ENCODE data around the gene ATAD3B.
"Not testable (repeated sequence)": the region's sequence is repeated elsewhere in the genome, so short reads cannot be mapped to it uniquely, and the experiment has no call there.

The ATAD3B gene

DNA sequence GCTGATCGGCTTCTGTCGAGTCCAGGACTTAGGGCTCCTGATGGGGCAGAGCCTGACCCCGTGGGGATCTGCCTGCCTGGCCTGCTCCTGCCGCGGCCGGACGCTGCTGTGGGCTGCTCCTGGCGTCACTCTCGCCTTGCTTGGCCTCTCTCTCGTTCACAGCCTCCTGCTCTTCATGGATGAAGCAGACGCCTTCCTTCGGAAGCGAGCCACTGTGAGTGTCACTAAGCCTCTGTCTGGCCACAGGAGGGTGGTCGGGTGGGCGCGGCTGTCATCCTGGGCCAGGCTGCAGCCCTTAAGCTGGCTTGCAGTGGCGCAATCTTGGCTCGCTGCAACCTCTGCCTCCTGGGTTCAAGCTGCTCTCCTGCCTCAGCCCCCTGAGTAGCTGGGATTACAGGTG is 16.1 kb downstream of the ATAD3B start:
- no peak overlapping the region for H3K4me3 ChIP-seq
- no peaks in the 10 kb centered on the region for H3K4me1 ChIP-seq
- no peak for DNase-seq (ENCODE audit: low spot score in 2 of 2)
- no peaks in the 10 kb centered on the region for H3K27me3 ChIP-seq (ENCODE audit: low read depth)
- H3K36me3 ChIP-seq (replicated peaks), result peaks cover 77% of the 10 kb centered on the region
- H3K9me3 ChIP-seq, result no peaks in the 10 kb centered on the region
- in situ Hi-C loops (cut with MboI; ENCODE audit: low sequenced_read_pairs), result no loop called here

- Histone ChIP-seq H3K4me3 (no peak overlapping the region), H3K9me3 (no peaks in the 10 kb centered on the region), H3K4me1 (no peaks in the 10 kb centered on the region), H3K27me3 (ENCODE audit: low read depth) (no peaks in the 10 kb centered on the region), H3K36me3 (replicated peaks) (peaks cover 71% of the 10 kb centered on the region)
- in situ Hi-C loops (cut with MboI; ENCODE audit: low sequenced_read_pairs), result no loop called here
- DNase-seq (ENCODE audit: low spot score in 2 of 2), result no peak
These were observed 17.7 kb downstream of the ATAD3B start for GRCh38 chr1:1489231-1489630.

- H3K27me3 ChIP-seq (ENCODE audit: low read depth), result no peaks in the 10 kb centered on the region
- DNase-seq (ENCODE audit: low spot score in 2 of 2), result no peak
These were observed 18.3 kb downstream of the ATAD3B start for GRCh38 chr1:1489861-1490260.

DNA sequence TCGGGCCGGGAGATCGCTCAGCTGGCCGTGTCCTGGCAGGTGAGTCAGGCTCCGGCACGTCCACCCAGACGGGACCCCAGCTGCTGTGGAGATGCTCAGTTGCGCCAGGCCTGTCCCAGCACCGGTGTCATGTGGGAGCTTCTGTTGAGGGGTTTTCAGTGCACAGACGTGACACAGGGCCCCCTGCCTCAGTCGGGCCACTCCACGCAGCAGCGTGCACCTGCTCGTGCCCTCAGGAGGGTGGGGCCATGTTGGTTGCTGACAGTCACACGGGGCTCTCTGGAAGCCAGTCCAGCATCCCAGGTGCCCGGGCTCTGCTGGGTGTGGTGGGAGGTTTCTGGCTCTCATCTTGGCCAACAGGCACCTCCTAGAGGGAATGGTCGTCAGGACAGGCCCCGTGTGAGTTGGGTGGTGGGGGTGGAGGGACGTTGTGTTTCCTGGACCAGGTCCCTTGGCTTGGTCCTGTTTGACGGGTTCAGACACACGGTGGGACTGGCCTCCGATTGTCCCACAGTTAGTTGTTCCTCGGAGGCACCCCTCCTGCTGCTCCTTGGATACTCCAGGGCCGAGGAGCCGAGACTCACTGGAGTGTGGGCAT is 19.2 kb downstream of the ATAD3B start:
- Histone ChIP-seq H3K4me1 (no peaks in the 10 kb centered on the region), H3K27me3 (ENCODE audit: low read depth) (no peaks in the 10 kb centered on the region), H3K36me3 (replicated peaks) (peaks cover 71% of the 10 kb centered on the region), H3K9me3 (no peaks in the 10 kb centered on the region), H3K4me3 (no peak overlapping the region)
- DNase-seq (ENCODE audit: low spot score in 2 of 2), result no peak
- in situ Hi-C loops (cut with MboI; ENCODE audit: low sequenced_read_pairs), result loop anchor here (10.0 kb wide), 1 partner anchor 96 kb away; the partner anchor contains the start of gene CCNL2

More at GRCh38 chr1:1489861-1490260, 18.3 kb downstream of the ATAD3B start:
- Histone ChIP-seq H3K9me3 (no peaks in the 10 kb centered on the region), H3K4me3 (no peak overlapping the region), H3K36me3 (replicated peaks) (peaks cover 67% of the 10 kb centered on the region), H3K4me1 (no peaks in the 10 kb centered on the region)
- in situ Hi-C loops (cut with MboI; ENCODE audit: low sequenced_read_pairs), result loop anchor here (10.0 kb wide), 1 partner anchor 95 kb away; the partner anchor contains the start of gene CCNL2

DNA sequence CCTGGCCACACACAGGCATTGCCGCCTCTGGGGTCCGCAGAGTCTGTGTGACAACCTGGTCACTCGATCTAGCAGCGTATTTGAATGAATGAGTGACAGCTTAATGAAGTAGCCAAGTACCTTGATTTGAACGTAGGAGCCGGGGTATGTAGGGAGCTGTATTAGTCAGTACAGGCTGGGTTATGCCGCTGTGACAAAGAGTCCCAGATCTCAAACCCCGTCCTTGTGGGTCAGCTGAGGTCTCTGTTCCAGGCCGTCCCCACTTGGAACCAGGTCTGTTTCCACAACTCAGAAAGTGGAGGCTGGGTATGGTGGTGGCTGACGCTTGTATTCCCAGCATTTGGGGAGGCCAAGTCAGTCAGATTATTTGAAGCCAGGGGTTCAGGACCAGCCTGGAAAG is 20.0 kb downstream of the ATAD3B start:
- no peaks in the 10 kb centered on the region for H3K27me3 ChIP-seq (ENCODE audit: low read depth)
- no peaks in the 10 kb centered on the region for H3K9me3 ChIP-seq
- no peak for DNase-seq (ENCODE audit: low spot score in 2 of 2)
- H3K36me3 ChIP-seq (replicated peaks), result peaks cover 71% of the 10 kb centered on the region
- H3K4me1 ChIP-seq, result no peaks in the 10 kb centered on the region
- H3K4me3 ChIP-seq, result no peak overlapping the region
- in situ Hi-C loops (cut with MboI; ENCODE audit: low sequenced_read_pairs), result loop anchor here (10.0 kb wide), 1 partner anchor 97 kb away; the partner anchor contains the start of gene CCNL2

GRCh38 chr1:1494311-1494710 is 22.7 kb downstream of the ATAD3B start:
- H3K9me3 ChIP-seq; H3K4me1 ChIP-seq; DNase-seq (ENCODE audit: low spot score in 2 of 2); H3K4me3 ChIP-seq; H3K27me3 ChIP-seq (ENCODE audit: low read depth): not testable (repeated sequence)
- H3K36me3 ChIP-seq (replicated peaks), result peaks cover 52% of the 10 kb centered on the region
- in situ Hi-C loops (cut with MboI; ENCODE audit: low sequenced_read_pairs), result loop anchor here (10.0 kb wide), 1 partner anchor 100 kb away; the partner anchor contains the start of gene CCNL2

- H3K4me1 ChIP-seq; DNase-seq (ENCODE audit: low spot score in 2 of 2); H3K4me3 ChIP-seq; H3K9me3 ChIP-seq; H3K27me3 ChIP-seq (ENCODE audit: low read depth): not testable (repeated sequence)
- in situ Hi-C loops (cut with MboI; ENCODE audit: low sequenced_read_pairs), result loop anchor here (10.0 kb wide), 1 partner anchor 101 kb away; the partner anchor contains the start of gene CCNL2
- H3K36me3 ChIP-seq (replicated peaks), result peaks cover 40% of the 10 kb centered on the region
These were observed 24.0 kb downstream of the ATAD3B start for GRCh38 chr1:1495461-1495975.

- H3K36me3 ChIP-seq (replicated peaks); H3K27me3 ChIP-seq (ENCODE audit: low read depth); H3K4me1 ChIP-seq; in situ Hi-C loops (cut with MboI; ENCODE audit: low sequenced_read_pairs); H3K9me3 ChIP-seq; H3K4me3 ChIP-seq: not testable (repeated sequence)
- DNase-seq (ENCODE audit: low spot score in 2 of 2), result peak; percentile 50 to 89
These were observed 33.3 kb downstream of the ATAD3B start for GRCh38 chr1:1504777-1505365.

DNA sequence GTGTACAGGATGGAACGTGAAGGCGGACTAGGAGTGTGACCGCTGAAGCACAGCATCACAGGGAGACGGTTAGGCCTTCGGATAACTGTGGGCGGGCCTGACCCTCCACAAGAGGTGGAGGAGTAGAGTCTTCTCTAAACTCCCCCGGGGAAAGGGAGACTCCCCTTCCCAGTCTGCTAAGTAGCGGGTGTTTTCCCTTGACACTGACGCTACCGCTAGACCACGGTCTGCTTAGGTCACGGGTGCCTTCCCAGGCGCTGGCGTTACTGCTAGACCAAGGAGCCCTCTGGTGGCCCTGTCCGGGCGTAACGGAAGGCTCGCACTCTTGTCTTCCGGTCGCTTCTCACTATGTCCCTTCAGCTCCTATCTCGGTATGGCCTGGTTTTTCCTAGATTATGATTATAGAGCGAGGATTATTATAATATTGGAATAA is 33.8 kb downstream of the ATAD3B start:
- H3K4me3 ChIP-seq; in situ Hi-C loops (cut with MboI; ENCODE audit: low sequenced_read_pairs): not testable (repeated sequence)

DNA sequence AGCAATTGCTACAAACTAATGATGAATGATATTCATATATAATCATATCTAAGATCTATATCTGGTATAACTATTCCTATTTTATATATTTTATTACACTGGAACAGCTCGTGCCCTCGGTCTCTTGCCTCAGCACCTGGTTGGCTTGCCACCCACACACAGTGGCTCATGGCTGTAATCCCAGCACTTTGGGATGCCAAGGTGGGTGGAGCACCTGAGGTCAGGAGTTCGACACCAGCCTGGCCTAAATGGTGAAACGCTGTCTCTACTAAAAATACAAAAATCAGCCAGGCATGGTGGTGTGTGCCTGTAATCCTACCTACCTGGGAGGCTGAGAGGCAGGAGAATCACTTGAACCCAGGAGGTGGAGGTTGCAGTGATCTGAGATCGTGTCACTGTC is 34.2 kb downstream of the ATAD3B start:
- DNase-seq (ENCODE audit: low spot score in 2 of 2); in situ Hi-C loops (cut with MboI; ENCODE audit: low sequenced_read_pairs); H3K36me3 ChIP-seq (replicated peaks); H3K27me3 ChIP-seq (ENCODE audit: low read depth); H3K4me1 ChIP-seq; H3K4me3 ChIP-seq; H3K9me3 ChIP-seq: not testable (repeated sequence)

More for the DNA sequence above, 33.8 kb downstream of the ATAD3B start:
- not testable (repeated sequence) for H3K36me3 ChIP-seq (replicated peaks); H3K9me3 ChIP-seq; H3K27me3 ChIP-seq (ENCODE audit: low read depth); H3K4me1 ChIP-seq
- DNase-seq (ENCODE audit: low spot score in 2 of 2), result peak; percentile 20 to 61

DNA sequence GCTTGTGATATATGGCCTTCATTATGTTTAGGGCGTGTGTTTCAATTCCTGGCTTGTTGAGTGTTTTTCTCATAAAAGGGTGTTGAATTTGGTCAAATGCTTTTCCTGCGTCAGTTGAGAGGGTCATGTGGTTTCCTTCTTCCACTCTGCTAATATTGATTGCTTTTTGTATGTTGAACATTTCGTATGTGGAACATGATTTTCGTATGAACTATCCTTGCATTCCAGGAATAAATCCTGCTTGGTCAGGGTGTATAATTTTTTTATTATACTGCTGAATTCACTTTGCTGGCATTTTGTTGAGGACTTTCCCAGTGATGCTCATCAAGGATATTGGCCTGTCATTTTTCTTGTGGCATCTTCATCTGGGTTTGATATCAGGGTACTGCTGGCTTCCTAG is 35.7 kb downstream of the ATAD3B start:
- H3K27me3 ChIP-seq (ENCODE audit: low read depth), result no peaks in the 10 kb centered on the region
- in situ Hi-C loops (cut with MboI; ENCODE audit: low sequenced_read_pairs), result no loop called here
- 0 out of 2 replicates have a peak, but pooled peaks cover 3% of the 10 kb centered on the region for H3K9me3 ChIP-seq
- DNase-seq (ENCODE audit: low spot score in 2 of 2), result no peak
- peaks cover 11% of the 10 kb centered on the region for H3K4me1 ChIP-seq
- no peak overlapping the region for H3K4me3 ChIP-seq
- no peaks in the 10 kb centered on the region; the same call in 1 of the 2 replicates for H3K36me3 ChIP-seq (replicated peaks)

DNA sequence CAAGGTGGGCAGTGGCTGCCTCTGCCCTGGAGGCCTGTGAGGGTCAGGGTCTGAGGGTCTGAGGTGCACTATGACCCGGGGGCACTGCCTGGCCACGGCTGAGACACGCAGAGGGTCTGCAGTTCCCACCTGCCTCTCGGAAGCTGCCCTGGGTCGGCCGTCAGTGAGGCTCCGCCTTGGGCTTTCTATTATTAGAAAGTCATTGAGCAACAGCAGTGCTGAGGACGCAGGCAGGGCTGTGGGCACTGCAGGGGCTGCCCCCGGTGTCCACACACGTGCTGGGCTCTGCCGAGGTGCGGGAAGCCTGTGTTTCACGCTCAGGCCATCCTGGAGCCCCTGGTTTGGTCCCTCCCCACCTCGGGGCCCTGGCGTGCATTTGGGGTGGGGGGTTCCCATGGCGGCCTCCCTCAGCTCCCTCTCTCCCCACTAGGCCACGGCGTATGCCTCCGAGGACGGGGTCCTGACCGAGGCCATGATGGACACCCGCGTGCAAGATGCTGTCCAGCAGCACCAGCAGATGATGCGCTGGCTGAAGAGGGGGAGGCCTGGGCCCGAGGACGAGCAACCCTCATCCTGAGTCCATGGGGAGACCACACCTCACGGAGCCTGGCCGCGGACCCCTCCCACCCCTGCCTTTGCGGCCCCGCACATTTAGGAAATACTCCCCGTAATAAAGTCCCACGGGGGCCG is 37.4 kb downstream of the ATAD3B start:
- H3K36me3 ChIP-seq (replicated peaks); DNase-seq (ENCODE audit: low spot score in 2 of 2); H3K4me3 ChIP-seq; in situ Hi-C loops (cut with MboI; ENCODE audit: low sequenced_read_pairs); H3K9me3 ChIP-seq; H3K27me3 ChIP-seq (ENCODE audit: low read depth): not testable (repeated sequence)
- peaks cover 11% of the 10 kb centered on the region for H3K4me1 ChIP-seq

- H3K4me3 ChIP-seq; H3K36me3 ChIP-seq (replicated peaks); DNase-seq (ENCODE audit: low spot score in 2 of 2); in situ Hi-C loops (cut with MboI; ENCODE audit: low sequenced_read_pairs); H3K27me3 ChIP-seq (ENCODE audit: low read depth); H3K9me3 ChIP-seq: not testable (repeated sequence)
- peaks cover 11% of the 10 kb centered on the region for H3K4me1 ChIP-seq
These were observed 37.9 kb downstream of the ATAD3B start for GRCh38 chr1:1509465-1509850.
